ENCODE data around the gene LRIT3.

The LRIT3 gene

GRCh38 chr4:109876634-109877265 is 28.8 kb downstream of the LRIT3 start:
- in situ Hi-C loops (cut with HindIII; ENCODE audit: low sequenced_read_pairs), result no loop called here
- TF ChIP-seq CTCF (IDR thresholded peaks at IDR 0.05; ENCODE audit: low read depth, low read length, missing control alignments), result no peak
- no peak overlapping the region for H3K4me3 ChIP-seq (ENCODE audit: low read depth, low read length)
- DNase-seq (ENCODE audit: low read depth), result no peak

DNA sequence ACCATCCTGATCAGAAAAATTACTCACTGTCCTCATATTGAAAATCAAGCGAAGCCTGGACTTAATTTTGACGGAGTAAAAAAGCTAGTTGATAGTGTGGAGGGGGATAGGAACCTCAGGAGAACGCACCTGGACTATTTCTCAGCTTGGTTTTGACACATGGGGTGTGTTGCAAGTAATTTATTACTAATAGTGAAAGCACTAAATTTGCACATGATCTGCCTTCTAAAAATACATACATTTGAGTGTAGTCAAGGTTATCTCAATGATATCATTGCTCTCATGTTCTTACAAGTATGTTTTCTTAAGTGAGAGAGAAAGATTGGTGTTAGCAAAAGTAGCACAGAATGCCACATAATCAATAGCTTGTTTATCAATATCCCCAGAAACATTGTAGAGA is 29.5 kb downstream of the LRIT3 start:
- no peak for TF ChIP-seq CTCF (IDR thresholded peaks at IDR 0.05; ENCODE audit: low read depth, low read length, missing control alignments)
- in situ Hi-C loops (cut with HindIII; ENCODE audit: low sequenced_read_pairs), result no loop called here
- no peak for DNase-seq (ENCODE audit: low read depth)
- no peak overlapping the region for H3K4me3 ChIP-seq (ENCODE audit: low read depth, low read length)

DNA sequence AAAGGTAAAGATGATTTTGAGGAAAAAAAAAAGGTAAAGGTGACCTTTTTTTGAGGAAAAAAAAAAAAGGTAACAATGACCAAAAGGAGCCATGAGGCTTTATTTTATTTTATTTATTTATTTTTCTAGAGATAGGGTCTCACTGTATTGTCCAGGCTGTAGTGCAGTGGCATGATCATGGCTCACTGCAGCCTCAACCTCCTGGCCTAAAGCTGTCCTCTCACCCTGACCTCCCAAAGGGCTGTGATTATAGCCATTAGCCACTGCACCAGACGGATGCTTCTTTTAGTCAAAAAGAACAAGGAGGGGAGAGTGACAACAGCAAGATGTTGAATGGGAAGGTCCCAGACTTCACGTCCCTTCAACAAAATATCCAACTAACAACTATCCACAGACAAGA is 30.4 kb downstream of the LRIT3 start:
- DNase-seq (ENCODE audit: low read depth), result no peak
- no peak for TF ChIP-seq CTCF (IDR thresholded peaks at IDR 0.05; ENCODE audit: low read depth, low read length, missing control alignments)
- in situ Hi-C loops (cut with HindIII; ENCODE audit: low sequenced_read_pairs), result no loop called here
- no peak overlapping the region for H3K4me3 ChIP-seq (ENCODE audit: low read depth, low read length)

GRCh38 chr4:109879081-109879480 is 31.2 kb downstream of the LRIT3 start:
- no peak overlapping the region for H3K4me3 ChIP-seq (ENCODE audit: low read depth, low read length)
- in situ Hi-C loops (cut with HindIII; ENCODE audit: low sequenced_read_pairs), result no loop called here
- DNase-seq (ENCODE audit: low read depth), result no peak
- TF ChIP-seq CTCF (IDR thresholded peaks at IDR 0.05; ENCODE audit: low read depth, low read length, missing control alignments), result no peak

DNA sequence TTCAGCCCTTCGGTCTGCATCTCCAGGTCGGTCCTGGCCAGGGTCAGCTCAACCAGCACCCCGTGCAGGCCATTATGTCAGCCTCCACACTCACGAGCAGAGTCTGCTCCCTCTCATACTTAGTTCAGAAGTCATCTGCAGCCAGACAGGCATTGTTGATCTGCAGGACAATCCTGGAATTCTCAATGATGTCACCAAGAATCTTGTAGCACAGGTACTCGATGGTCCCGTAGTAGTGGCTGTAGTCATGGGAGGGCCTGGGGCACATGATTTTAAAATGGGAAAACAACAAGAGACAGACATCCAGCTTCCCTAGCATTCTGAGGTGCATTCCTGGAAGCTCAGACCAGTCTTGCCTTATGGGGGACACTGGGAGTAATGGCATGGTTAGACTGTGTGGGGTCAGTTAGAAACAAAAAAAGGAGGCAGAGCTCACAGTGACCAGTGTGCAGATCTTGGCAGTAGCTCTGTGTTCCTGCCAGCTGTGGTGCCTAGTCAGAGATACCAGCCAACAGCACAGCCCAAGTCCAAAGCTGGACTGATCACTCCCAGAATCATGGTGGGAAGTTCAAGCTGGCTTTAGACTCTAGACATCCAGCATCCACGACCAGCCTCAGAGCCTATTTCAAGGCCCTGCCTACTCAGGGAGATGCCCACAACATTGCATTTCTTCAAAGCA is 31.9 kb downstream of the LRIT3 start:
- TF ChIP-seq CTCF (IDR thresholded peaks at IDR 0.05; ENCODE audit: low read depth, low read length, missing control alignments), result no peak
- H3K4me3 ChIP-seq (ENCODE audit: low read depth, low read length), result no peak overlapping the region
- DNase-seq (ENCODE audit: low read depth), result no peak
- in situ Hi-C loops (cut with HindIII; ENCODE audit: low sequenced_read_pairs), result no loop called here

DNA sequence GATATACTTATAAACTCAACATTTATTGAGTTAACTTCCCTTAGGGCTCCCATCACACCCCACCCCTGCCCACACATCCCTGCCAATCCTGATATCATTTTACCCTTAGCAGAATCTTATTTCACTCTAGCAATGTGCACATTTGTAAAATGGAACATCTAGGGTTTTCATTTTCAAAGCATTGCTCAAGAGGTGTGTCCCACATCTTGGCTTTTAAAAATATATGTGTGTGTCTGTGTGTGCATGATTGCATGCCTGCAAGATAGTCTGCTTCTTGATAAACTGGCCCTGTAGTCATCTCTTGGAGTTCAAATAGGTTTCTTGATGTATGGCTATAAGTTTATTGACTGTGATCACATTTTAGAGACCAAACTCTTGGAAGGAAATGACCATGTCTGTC is 38.4 kb downstream of the LRIT3 start:
- DNase-seq (ENCODE audit: low read depth), result no peak
- TF ChIP-seq CTCF (IDR thresholded peaks at IDR 0.05; ENCODE audit: low read depth, low read length, missing control alignments), result no peak
- in situ Hi-C loops (cut with HindIII; ENCODE audit: low sequenced_read_pairs), result no loop called here
- no peak overlapping the region for H3K4me3 ChIP-seq (ENCODE audit: low read depth, low read length)
